IMR-90 (cell line): ENCODE results near the gene LCN12. TPM values are rescaled to one million over a fixed set of nuclear protein-coding genes. Genes with fewer than 3 reads are reported as not detected.
A peak's percentile ranks its signal among the peaks of the same experiment; 100 is the strongest.

Experiments
- ATAC-seq: fragments of 200-7000 bp; cut with Tn5 transposase; 2 replicates; pipeline ENCODE4 v1.9.1; 2020; ENCODE audit warnings: low read depth, mild to moderate bottlenecking, moderate library complexity
- BruUV-seq: library from RNA; stranded (reverse); fragments of 400-500 nt; replicated peaks from 2 replicates; lab custom pipeline; 2021; lab: Mats Ljungman, UMichigan
- CTCF ChIA-PET: fragments of 300-600 bp; formaldehyde crosslinking; extraction: SDS; loops from one replicate; lab custom pipeline; 2021; ENCODE audit warnings: antibody characterized with exemption; lab: Yijun Ruan, JAX
- POLR2A ChIA-PET: fragments of 300-600 bp; sonication (Branson Sonifier 250); formaldehyde crosslinking; loops from one replicate; lab custom pipeline; 2022; ENCODE audit warnings: antibody characterized with exemption; ENCODE audit not compliant: unreplicated experiment; lab: Charles Lee
- DNase-seq: peaks from one replicate; pipeline ENCODE4 v3.0.0; 2013
- H2AFZ ChIP-seq: replicated peaks from 2 replicates; pipeline ENCODE3; 2013; ENCODE audit warnings: low read length, mild to moderate bottlenecking; ENCODE audit not compliant: poor library complexity
- H2AK5ac ChIP-seq: 2 replicates; pipeline ENCODE4 v1.6.1; 2013; ENCODE audit warnings: low read depth, low read length, inconsistent platforms
- H2AK9ac ChIP-seq: replicated peaks from 2 replicates; pipeline ENCODE3; 2013; ENCODE audit warnings: mild to moderate bottlenecking, low read depth, low read length, moderate library complexity; ENCODE audit not compliant: poor library complexity
- H2BK120ac ChIP-seq: 2 replicates; pipeline ENCODE4 v1.6.1; 2013; ENCODE audit warnings: low read depth, low read length, inconsistent platforms
- H2BK15ac ChIP-seq: 3 replicates; pipeline ENCODE4 v1.6.1; 2013; ENCODE audit warnings: low read depth, low read length, inconsistent platforms
- H2BK20ac ChIP-seq: 2 replicates; pipeline ENCODE4 v1.6.1; 2013; ENCODE audit warnings: low read depth, mild to moderate bottlenecking, inconsistent platforms, low read length, moderate library complexity
- H2BK5ac ChIP-seq: 2 replicates; pipeline ENCODE4 v1.6.1; 2013; ENCODE audit warnings: mild to moderate bottlenecking, low read depth, low read length, inconsistent platforms; ENCODE audit not compliant: poor library complexity, severe bottlenecking
- H3K14ac ChIP-seq: replicated peaks from 2 replicates; pipeline ENCODE4 v1.6.1; 2013; ENCODE audit warnings: low read depth, low read length, inconsistent platforms
- H3K18ac ChIP-seq: 2 replicates; pipeline ENCODE4 v1.6.1; 2013; ENCODE audit warnings: low read depth, low read length, control low read depth
- H3K23ac ChIP-seq: 2 replicates; pipeline ENCODE4 v1.6.1; 2013; ENCODE audit warnings: low read depth, low read length, inconsistent platforms
- H3K27ac ChIP-seq: 2 replicates; pipeline ENCODE4 v1.5.1; 2013; ENCODE audit warnings: mild to moderate bottlenecking, control low read depth, low read length; ENCODE audit not compliant: insufficient read depth
- H3K27me3 ChIP-seq: 2 replicates; pipeline ENCODE4 v1.6.1; 2013; ENCODE audit warnings: low read length; ENCODE audit not compliant: control insufficient read depth, insufficient read depth
- H3K36me3 ChIP-seq: 2 replicates; pipeline ENCODE4 v1.6.1; 2013; ENCODE audit warnings: low read length, mixed read lengths; ENCODE audit not compliant: control insufficient read depth, insufficient read depth
- H3K4ac ChIP-seq: 2 replicates; pipeline ENCODE4 v1.6.1; 2013; ENCODE audit warnings: low read depth, low read length, inconsistent platforms
- H3K4me1 ChIP-seq: 2 replicates; pipeline ENCODE4 v1.6.1; 2013; ENCODE audit warnings: low read length, mixed read lengths; ENCODE audit not compliant: control insufficient read depth, insufficient read depth
- H3K4me2 ChIP-seq: 2 replicates; pipeline ENCODE4 v1.6.1; 2013; ENCODE audit warnings: low read depth, mild to moderate bottlenecking, control low read depth, low read length, moderate library complexity
- H3K4me3 ChIP-seq: 2 replicates; pipeline ENCODE4 v1.5.1; 2013; ENCODE audit warnings: low read depth, mild to moderate bottlenecking, control low read depth, low read length, moderate library complexity; ENCODE audit not compliant: insufficient read depth
- H3K56ac ChIP-seq: 2 replicates; pipeline ENCODE4 v1.6.1; 2013; ENCODE audit warnings: low read length, inconsistent platforms; ENCODE audit not compliant: insufficient read depth; ENCODE audit errors: extremely low read depth
- H3K79me1 ChIP-seq, 2 experiments: 2 replicates each; pipeline ENCODE4 v1.6.1; 2013; ENCODE audit warnings: low read length in 2 of 2, inconsistent platforms in 1 of 2, low read depth in 1 of 2
- H3K9ac ChIP-seq: 2 replicates; pipeline ENCODE4 v1.6.1; 2013; ENCODE audit warnings: low read depth, low read length, control low read depth
- H3K9me1 ChIP-seq: 2 replicates; pipeline ENCODE4 v1.6.1; 2013; ENCODE audit warnings: low read length, inconsistent platforms; ENCODE audit not compliant: insufficient read depth
- H3K9me3 ChIP-seq: 2 replicates; pipeline ENCODE4 v1.6.1; 2013; ENCODE audit warnings: low read length; ENCODE audit not compliant: control insufficient read depth, insufficient read depth
- H4K20me1 ChIP-seq: 2 replicates; pipeline ENCODE4 v1.6.1; 2013; ENCODE audit warnings: low read length, inconsistent platforms; ENCODE audit not compliant: insufficient read depth
- H4K5ac ChIP-seq: 2 replicates; pipeline ENCODE4 v1.6.1; 2013; ENCODE audit warnings: mild to moderate bottlenecking, low read depth, low read length, control low read depth
- H4K8ac ChIP-seq, 2 experiments: 2 replicates each; pipeline ENCODE4 v1.6.1; 2013; ENCODE audit warnings: low read depth in 2 of 2, low read length in 2 of 2, control low read depth in 1 of 2, inconsistent platforms in 1 of 2
- H4K91ac ChIP-seq: 2 replicates; pipeline ENCODE4 v1.6.1; 2013; ENCODE audit warnings: low read depth, low read length, inconsistent platforms; ENCODE audit not compliant: insufficient read depth
- BHLHE40 ChIP-seq: fragments of 150-350 bp; IDR thresholded peaks from 2 replicates; pipeline ENCODE4 v1.6.1; 2016; ENCODE audit warnings: mild to moderate bottlenecking, low read depth, low read length
- CEBPB ChIP-seq: IDR thresholded peaks from 2 replicates; pipeline ENCODE4 v1.6.1; 2012; ENCODE audit warnings: low read depth, low read length, improper control_type of control experiment
- CHD1 ChIP-seq: IDR thresholded peaks from 2 replicates; pipeline ENCODE4 v1.6.1; 2012; ENCODE audit warnings: low read depth, low read length, improper control_type of control experiment
- ELK1 ChIP-seq: fragments of 150-350 bp; IDR thresholded peaks from 2 replicates; pipeline ENCODE4 v1.6.1; 2016; ENCODE audit warnings: low read depth, mild to moderate bottlenecking, low read length, moderate library complexity, borderline replicate concordance
- FOS ChIP-seq: fragments of 150-350 bp; IDR thresholded peaks from 2 replicates; pipeline ENCODE4 v1.6.1; 2016; ENCODE audit warnings: low read depth, low read length
- MAFK ChIP-seq: IDR thresholded peaks from 2 replicates; pipeline ENCODE4 v1.6.1; 2012; ENCODE audit warnings: low read depth, low read length, improper control_type of control experiment
- MAZ ChIP-seq: IDR thresholded peaks from 2 replicates; pipeline ENCODE4 v1.6.1; 2012; ENCODE audit warnings: low read depth, mild to moderate bottlenecking, low read length, improper control_type of control experiment, moderate library complexity, borderline replicate concordance
- MXI1 ChIP-seq: IDR thresholded peaks from 2 replicates; pipeline ENCODE4 v1.6.1; 2012; ENCODE audit warnings: low read depth, mild to moderate bottlenecking, low read length, moderate library complexity, borderline replicate concordance
- NFE2L2 ChIP-seq: fragments of 150-350 bp; IDR thresholded peaks from 2 replicates; pipeline ENCODE4 v1.6.1; 2016; ENCODE audit warnings: low read depth, mild to moderate bottlenecking, low read length
- POLR2A ChIP-seq: IDR thresholded peaks from 2 replicates; pipeline ENCODE4 v1.6.1; 2012; ENCODE audit warnings: mild to moderate bottlenecking, low read depth, low read length
- RAD21 ChIP-seq: IDR thresholded peaks from 2 replicates; pipeline ENCODE4 v1.6.1; 2012; ENCODE audit warnings: low read length, improper control_type of control experiment
- RCOR1 ChIP-seq: IDR thresholded peaks from 2 replicates; pipeline ENCODE4 v1.6.1; 2012; ENCODE audit warnings: mild to moderate bottlenecking, low read length, improper control_type of control experiment; ENCODE audit not compliant: insufficient replicate concordance
- RFX5 ChIP-seq: IDR thresholded peaks from 2 replicates; pipeline ENCODE4 v1.8.0; 2012; ENCODE audit warnings: low read depth, mild to moderate bottlenecking, low read length, moderate library complexity
- SMC3 ChIP-seq: fragments of 150-350 bp; IDR thresholded peaks from 2 replicates; pipeline ENCODE4 v1.6.1; 2016; ENCODE audit warnings: low read depth, mild to moderate bottlenecking, antibody characterized with exemption, low read length, moderate library complexity
- USF2 ChIP-seq: fragments of 150-350 bp; IDR thresholded peaks from 2 replicates; pipeline ENCODE4 v1.6.1; 2017; ENCODE audit warnings: mild to moderate bottlenecking, antibody characterized with exemption, low read length, low read depth
- WGBS, 2 experiments: methylation state at CpG; one replicate each; pipeline versions ENCODE4 v1.1.5 to v1.1.7; 2013; ENCODE audit warnings: missing lambda C conversion rate in 2 of 2; ENCODE audit not compliant: insufficient read length in 1 of 2; ENCODE audit errors: extremely low coverage in 2 of 2; 5-methylcytosine and 5-hydroxymethylcytosine counted together
- dilution Hi-C: fragments of 300-500 bp; cut with HindIII; formaldehyde crosslinking; loops from one replicate; pipeline ENCODE4 v1.14.3; 2018; ENCODE audit warnings: low sequenced_read_pairs; ENCODE audit not compliant: unreplicated experiment
- in situ Hi-C: fragments of 300-500 bp; cut with MboI; formaldehyde crosslinking; loops from 3 replicates; pipeline ENCODE4 v1.14.3; 2019; ENCODE audit warnings: low sequenced_read_pairs, inconsistent platforms, mixed read lengths
- intact Hi-C: fragments of 100-400 bp; cut with micrococcal nuclease; formaldehyde crosslinking; loops from 2 replicates; pipeline ENCODE4 v1.10.0; 2022
- polyA plus RNA-seq, 3 experiments: library from polyadenylated mRNA; depleted of rRNA; stranded (reverse); fragments of >200 nt; gene quantifications; 2 replicates each; pipeline ENCODE4 v1.2.3, GENCODE V29; 2012; ENCODE audit warnings: low replicate concordance in 1 of 3
- total RNA-seq: library from RNA; depleted of rRNA; stranded (reverse); fragments of >200 nt; gene quantifications from 2 replicates; pipeline ENCODE4 v1.2.3, GENCODE V29; 2012

LCN12 gene
- total and polyA plus RNA-seq, 2 of the 4 experiments (the other 2 are of a cell fraction): 0.12 TPM; not detected in 1

- intact Hi-C loops: loop anchor here (2.0 kb wide), 1 partner anchor 95 kb away; the partner anchor contains the start of gene PHPT1
- Histone ChIP-seq H3K27ac (peak overlapping the region; percentile 97), H3K4ac (peak overlapping the region; percentile 75), H4K20me1 (peaks cover 22% of the 10 kb centered on the region), H3K4me2 (peak overlapping the region; percentile 86), H2BK120ac (peak overlapping the region; percentile 23; the same call in 1 of the 2 replicates), H4K8ac (peak overlapping the region in 1 of 2 experiments; percentile 67; a peak in 1 of 4 replicates), H2AFZ (peak overlapping the region; percentile 91), H2BK20ac (no peak overlapping the region), H3K27me3 (no peaks in the 10 kb centered on the region), H2BK15ac (no peak overlapping the region), H3K9me1 (peaks cover 8% of the 10 kb centered on the region), H3K36me3 (peaks cover 41% of the 10 kb centered on the region), H3K18ac (peak overlapping the region; percentile 25; the same call in 1 of the 2 replicates), H3K79me1 (peaks cover 5 to 35% of the 10 kb centered on the region in 2 experiments), H2BK5ac (peak overlapping the region; percentile 88), H3K9me3 (no peaks in the 10 kb centered on the region), H3K14ac (peak overlapping the region; percentile 81), H2AK9ac (peak overlapping the region; percentile 100), H3K56ac (no peak overlapping the region), H3K23ac (peak overlapping the region; percentile 42), H2AK5ac (peak overlapping the region; percentile 85), H3K4me3 (peak overlapping the region; percentile 79), H3K4me1 (peaks cover 4% of the 10 kb centered on the region), H4K91ac (peak overlapping the region; percentile 47), H3K9ac (peak overlapping the region; percentile 96), H4K5ac (peak overlapping the region; percentile 73)
- ChIA-PET POLR2A (no interaction called here), CTCF (interaction anchor here (0.6 to 1.0 kb wide), 2 partner anchors 12 to 41 kb away, joined by 3 read pairs; no protein-coding TSS in a partner anchor)
- no TSS peak for BruUV-seq
- 25% methylated on average over 40 of the region's 61 CpGs; no CpG with 5 or more reads in 1 of the 2 experiments for WGBS, 2 experiments
- ATAC-seq (peak; percentile 19), DNase-seq (no peak)
- dilution Hi-C loops: no loop called here
- in situ Hi-C loops: no loop called here
- TF ChIP-seq RCOR1: no peak
- no peak for TF ChIP-seq MXI1
- no peak for TF ChIP-seq MAFK
- no peak for TF ChIP-seq ELK1
- no peak for TF ChIP-seq SMC3
- no peak for TF ChIP-seq RFX5
- TF ChIP-seq CHD1: no peak; the same call in 1 of the 2 replicates
- no peak for TF ChIP-seq FOS
- no peak for TF ChIP-seq BHLHE40
- TF ChIP-seq CEBPB: no peak
- TF ChIP-seq MAZ: no peak
- no peak for TF ChIP-seq POLR2A
- TF ChIP-seq USF2: no peak
- no peak for TF ChIP-seq NFE2L2
- TF ChIP-seq RAD21: no peak
These were observed 8.5 kb upstream of the LCN12 start for GRCh38 chr9:136943291-136944211.
